Endodermal cell (in vitro differentiated cells): ENCODE data around the gene STC2. TPM values are rescaled to one million over a fixed set of nuclear protein-coding genes. Genes with fewer than 3 reads are reported as not detected.
A peak's percentile ranks its signal among the peaks of the same experiment; 100 is the strongest.
"Not testable (repeated sequence)": the region's sequence is repeated elsewhere in the genome, so short reads cannot be mapped to it uniquely, and the experiment has no call there.

Experiments
- DNase-seq: peaks from one replicate; pipeline ENCODE4 v3.0.0-alpha.2; 2017
- H3K27ac ChIP-seq: 2 replicates; pipeline ENCODE4 v1.5.1; 2013; ENCODE audit warnings: mild to moderate bottlenecking, low read depth, low read length, moderate library complexity
- H3K27me3 ChIP-seq: 2 replicates; pipeline ENCODE4 v1.6.1; 2013; ENCODE audit warnings: mild to moderate bottlenecking, low read length, moderate library complexity; ENCODE audit not compliant: insufficient read depth, control insufficient read depth, poor library complexity, severe bottlenecking
- H3K36me3 ChIP-seq: 2 replicates; pipeline ENCODE4 v1.7.0; 2013; ENCODE audit warnings: mild to moderate bottlenecking, low read length, moderate library complexity; ENCODE audit not compliant: control insufficient read depth, insufficient read depth
- H3K4me1 ChIP-seq: one replicate; pipeline ENCODE4 v1.7.0; 2013; ENCODE audit warnings: low read length; ENCODE audit not compliant: control insufficient read depth, insufficient read depth
- H3K4me3 ChIP-seq: 2 replicates; pipeline ENCODE4 v1.5.1; 2013; ENCODE audit warnings: mild to moderate bottlenecking, low read length, moderate library complexity
- H3K9ac ChIP-seq: 2 replicates; pipeline ENCODE4 v1.6.1; 2013; ENCODE audit warnings: mild to moderate bottlenecking, low read length, moderate library complexity; ENCODE audit not compliant: poor library complexity, severe bottlenecking; ENCODE audit errors: extremely low read depth
- H3K9me3 ChIP-seq: 2 replicates; pipeline ENCODE4 v1.6.1; 2013; ENCODE audit warnings: mild to moderate bottlenecking, low read length, moderate library complexity; ENCODE audit not compliant: control insufficient read depth
- H3K27ac Mint-ChIP-seq: 2 replicates; pipeline ENCODE4 v1.8.0; 2020; ENCODE audit warnings: mixed read lengths
- H3K27me3 Mint-ChIP-seq: 2 replicates; pipeline ENCODE4 v1.8.0; 2021; ENCODE audit warnings: mild to moderate bottlenecking, mixed read lengths; ENCODE audit not compliant: insufficient read depth
- H3K36me3 Mint-ChIP-seq: 2 replicates; pipeline ENCODE4 v1.8.0; 2020; ENCODE audit warnings: low read depth, mixed read lengths
- H3K4me1 Mint-ChIP-seq: 2 replicates; pipeline ENCODE4 v1.8.0; 2020; ENCODE audit warnings: mixed read lengths
- H3K4me3 Mint-ChIP-seq: 2 replicates; pipeline ENCODE4 v1.8.0; 2020; ENCODE audit warnings: mild to moderate bottlenecking, moderate library complexity, mixed read lengths
- H3K9me3 Mint-ChIP-seq: 2 replicates; pipeline ENCODE4 v1.8.0; 2020; ENCODE audit warnings: mild to moderate bottlenecking, mixed read lengths
- CTCF ChIP-seq: fragments of 200-600 bp; sonication (generic); conservative IDR thresholded peaks from 2 replicates; pipeline ENCODE4 v1.5.0; 2021; ENCODE audit warnings: antibody characterized with exemption, mild to moderate bottlenecking
- WGBS, 2 experiments: methylation state at CpG; one replicate each; pipeline versions ENCODE4 v1.1.5 to v1.1.7; 2013; ENCODE audit warnings: missing lambda C conversion rate in 2 of 2, mixed read lengths in 1 of 2; ENCODE audit not compliant: insufficient coverage in 1 of 2, insufficient read length in 1 of 2; 5-methylcytosine and 5-hydroxymethylcytosine counted together
- long read RNA-seq, 4 experiments: library from polyadenylated mRNA in 2 of 4; library from RNA in 1 of 4; library from capped mRNA in 1 of 4; stranded (forward) in 3 of 4; unstranded in 1 of 4; transcript quantifications; one replicate each; pipeline ENCODE4 v2.0.0, GENCODE V29; 2020 to 2021; ENCODE audit warnings: inconsistent platforms in 1 of 4
- polyA plus RNA-seq, 2 experiments: library from polyadenylated mRNA; stranded (reverse); fragments of 50-300 nt; gene quantifications; one replicate each; pipeline ENCODE4 v1.2.3, GENCODE V29; 2013
- total RNA-seq, 2 donors: library from RNA; stranded (reverse); fragmentation: NEBNext Ultra II Directional in 1 of 2; extraction: Animal tissue kit (Norgen Biotek cat#: 25700) in 1 of 2; gene quantifications; 2 replicates in 1 of 2; 3 replicates in 1 of 2; pipeline ENCODE4 v1.2.1, GENCODE V29; 2021

The STC2 gene
- 1 to 10 TPM; 4.6 to 4.8 TPM for total RNA-seq
- polyA plus RNA-seq (2013, experiment 1 of 2): 14.9 TPM
- polyA plus RNA-seq (2013, experiment 2 of 2): 5.3 TPM
- long read RNA-seq, experiment 1, full-length matches to known transcripts: 1 of 1 reads
- long read RNA-seq, experiment 1, partial matches to known transcripts: 0 of 1 reads
- long read RNA-seq, experiment 1, other reads (novel, unspliced or antisense): 0 of 1 reads
- long read RNA-seq, experiment 2, full-length matches to known transcripts: 6 of 7 reads
- long read RNA-seq, experiment 2, partial matches to known transcripts: 0 of 7 reads
- long read RNA-seq, experiment 2, other reads (novel, unspliced or antisense): 1 of 7 reads
- long read RNA-seq, experiment 3, full-length matches to known transcripts: 20 of 21 reads
- long read RNA-seq, experiment 3, partial matches to known transcripts: 0 of 21 reads
- long read RNA-seq, experiment 3, other reads (novel, unspliced or antisense): 1 of 21 reads
- long read RNA-seq, experiment 4, full-length matches to known transcripts: 1 of 1 reads
- long read RNA-seq, experiment 4, partial matches to known transcripts: 0 of 1 reads
- long read RNA-seq, experiment 4, other reads (novel, unspliced or antisense): 0 of 1 reads

GRCh38 chr5:173327948-173328843 is at the start of gene STC2:
Gene STC2, minus strand, starts transcription at chr5:173328414. Its CDS starts 221 bp downstream, at chr5:173328193.
- Histone ChIP-seq H3K27me3 (peaks cover 73% of the 10 kb centered on the region), H3K9ac (peak within 1 kb of the TSS; percentile 70), H3K4me1 (no peaks in the 10 kb centered on the region), H3K27ac (no peak within 1 kb of the TSS), H3K4me3 (peak within 1 kb of the TSS; percentile 77), H3K36me3 (no peaks in the 10 kb centered on the region), H3K9me3 (no peaks in the 10 kb centered on the region)
- 0 to 1% methylated on average over 22 to 72 of the region's 72 CpGs for WGBS, 2 experiments
- Mint-ChIP-seq H3K36me3 (no peaks in the 10 kb centered on the region), H3K4me3 (peak within 1 kb of the TSS; percentile 64), H3K27me3 (peaks cover 75% of the 10 kb centered on the region), H3K27ac (peak within 1 kb of the TSS; percentile 92), H3K4me1 (peaks cover 15% of the 10 kb centered on the region), H3K9me3 (no peaks in the 10 kb centered on the region)
- DNase-seq: peak; percentile 99
- TF ChIP-seq CTCF: peak; percentile 14

GRCh38 chr5:173371400-173371799 is 43.2 kb upstream of the STC2 start:
- no peak overlapping the region for H3K4me3 Mint-ChIP-seq
- no peak for DNase-seq
- H3K4me1 Mint-ChIP-seq: no peaks in the 10 kb centered on the region
- no peaks in the 10 kb centered on the region for H3K36me3 ChIP-seq
- H3K27ac ChIP-seq: no peak overlapping the region
- H3K9me3 ChIP-seq: peaks cover 17% of the 10 kb centered on the region
- peaks cover 36% of the 10 kb centered on the region for H3K9me3 Mint-ChIP-seq
- no peaks in the 10 kb centered on the region for H3K4me1 ChIP-seq
- H3K27ac Mint-ChIP-seq: no peak overlapping the region
- H3K9ac ChIP-seq: no peak overlapping the region
- no peaks in the 10 kb centered on the region for H3K36me3 Mint-ChIP-seq
- peaks cover 2% of the 10 kb centered on the region for H3K27me3 Mint-ChIP-seq
- no peaks in the 10 kb centered on the region for H3K27me3 ChIP-seq
- 75 to 83% methylated on average over 1 to 2 of the region's 2 CpGs for WGBS, 2 experiments
- TF ChIP-seq CTCF: no peak
- no peak overlapping the region for H3K4me3 ChIP-seq

GRCh38 chr5:173363406-173363805 is 35.2 kb upstream of the STC2 start:
- not testable (repeated sequence) for H3K27ac ChIP-seq, H3K36me3 Mint-ChIP-seq, H3K9ac ChIP-seq, H3K36me3 ChIP-seq, H3K27ac Mint-ChIP-seq, H3K27me3 ChIP-seq, H3K4me1 ChIP-seq, H3K27me3 Mint-ChIP-seq, DNase-seq, H3K4me1 Mint-ChIP-seq, H3K4me3 Mint-ChIP-seq, H3K4me3 ChIP-seq
- 80 to 100% methylated on average over 1 of the region's 1 CpG for WGBS, 2 experiments
- H3K9me3 Mint-ChIP-seq: peaks cover 23% of the 10 kb centered on the region
- peaks cover 14% of the 10 kb centered on the region for H3K9me3 ChIP-seq
